ENCODE measurements around the gene TBX4.

TBX4 gene

DNA sequence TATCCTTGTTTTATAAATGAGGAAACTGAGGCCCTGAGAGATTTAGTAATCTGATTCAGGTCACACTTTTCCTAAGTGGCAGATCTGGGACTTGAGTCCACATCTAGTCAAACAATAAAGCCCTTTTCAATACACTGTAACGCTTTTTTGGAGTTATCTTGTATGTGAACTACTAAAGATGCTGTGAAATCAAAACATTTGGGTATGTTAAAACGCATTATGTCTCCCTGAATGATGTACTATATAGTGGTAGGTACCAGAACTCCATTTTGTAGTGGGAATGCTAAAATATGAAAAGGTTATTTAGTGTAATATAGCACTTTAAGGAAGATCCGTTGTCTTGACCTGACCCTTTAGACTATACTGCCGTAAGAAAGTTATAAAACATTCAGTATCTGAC lies 81.6 kb downstream of the TBX4 start:
- DNase-seq = no peak

- no peak for DNase-seq
Measured at GRCh38 chr17:61534414-61534813, 82.2 kb downstream of the TBX4 start.
